Bronchial epithelial cell (primary cell): ENCODE measurements around the gene WFS1. TPM values are rescaled to one million over a fixed set of nuclear protein-coding genes. Genes with fewer than 3 reads are reported as not detected.

ENCODE experiments used
- DNase-seq: peaks from one replicate; pipeline ENCODE4 v3.0.0-alpha.2; 2010; ENCODE audit warnings: low read depth
- FAIRE-seq: peaks from 2 replicates; lab custom pipeline; 2011; peaks lifted over from hg19 to GRCh38; lab: Jason Lieb, UNC
- H3K27me3 ChIP-seq: 2 replicates; pipeline ENCODE4 v1.5.1; 2011; ENCODE audit warnings: low read length; ENCODE audit not compliant: control insufficient read depth, insufficient read depth
- H3K36me3 ChIP-seq: 2 replicates; pipeline ENCODE4 v1.5.1; 2011; ENCODE audit warnings: low read length; ENCODE audit not compliant: control insufficient read depth, insufficient read depth
- H3K4me3 ChIP-seq: 2 replicates; pipeline ENCODE4 v1.5.1; 2011; ENCODE audit warnings: mild to moderate bottlenecking, low read depth, low read length, control low read depth
- total RNA-seq: library from RNA; depleted of rRNA; stranded (reverse); fragments of >200 nt; gene quantifications from 2 replicates; pipeline ENCODE4 v1.2.1, GENCODE V29; 2014
- TF ChIP-seq, protein P1 (sequence below): IDR thresholded peaks from 2 replicates; pipeline ENCODE4 v1.5.1; 2011; ENCODE audit warnings: mild to moderate bottlenecking, moderate library complexity, low read length, control low read depth, inconsistent platforms; ENCODE audit not compliant: insufficient read depth, severe bottlenecking

The WFS1 gene
- total RNA-seq, 1 donor from 2014 or later: 7.9 TPM

DNA sequence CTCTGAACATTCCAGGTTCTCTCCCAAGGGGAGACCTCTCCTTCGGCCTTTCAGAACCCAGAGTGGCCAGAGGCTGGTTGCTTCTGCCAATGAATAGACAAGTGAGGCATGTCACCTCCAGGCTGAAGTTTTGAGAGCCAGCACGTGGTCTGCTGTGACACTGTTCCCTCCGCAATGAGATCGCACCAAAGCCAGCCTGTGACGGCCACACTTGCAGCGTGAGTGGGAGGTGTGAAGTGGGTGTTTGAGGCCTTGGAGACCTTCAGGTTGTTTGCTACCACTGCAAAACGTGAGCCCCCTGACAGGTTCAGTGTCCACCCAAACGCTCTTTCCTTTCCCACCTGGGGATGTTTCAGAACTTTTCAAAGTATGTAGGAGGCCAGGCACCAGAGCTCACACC, 81.0 kb downstream of the WFS1 start:
- no peak overlapping the region for H3K4me3 ChIP-seq
- no peaks in the 10 kb centered on the region for H3K27me3 ChIP-seq
- DNase-seq (no peak), FAIRE-seq (no peak)
- H3K36me3 ChIP-seq: no peaks in the 10 kb centered on the region
- TF ChIP-seq, protein P1, sequence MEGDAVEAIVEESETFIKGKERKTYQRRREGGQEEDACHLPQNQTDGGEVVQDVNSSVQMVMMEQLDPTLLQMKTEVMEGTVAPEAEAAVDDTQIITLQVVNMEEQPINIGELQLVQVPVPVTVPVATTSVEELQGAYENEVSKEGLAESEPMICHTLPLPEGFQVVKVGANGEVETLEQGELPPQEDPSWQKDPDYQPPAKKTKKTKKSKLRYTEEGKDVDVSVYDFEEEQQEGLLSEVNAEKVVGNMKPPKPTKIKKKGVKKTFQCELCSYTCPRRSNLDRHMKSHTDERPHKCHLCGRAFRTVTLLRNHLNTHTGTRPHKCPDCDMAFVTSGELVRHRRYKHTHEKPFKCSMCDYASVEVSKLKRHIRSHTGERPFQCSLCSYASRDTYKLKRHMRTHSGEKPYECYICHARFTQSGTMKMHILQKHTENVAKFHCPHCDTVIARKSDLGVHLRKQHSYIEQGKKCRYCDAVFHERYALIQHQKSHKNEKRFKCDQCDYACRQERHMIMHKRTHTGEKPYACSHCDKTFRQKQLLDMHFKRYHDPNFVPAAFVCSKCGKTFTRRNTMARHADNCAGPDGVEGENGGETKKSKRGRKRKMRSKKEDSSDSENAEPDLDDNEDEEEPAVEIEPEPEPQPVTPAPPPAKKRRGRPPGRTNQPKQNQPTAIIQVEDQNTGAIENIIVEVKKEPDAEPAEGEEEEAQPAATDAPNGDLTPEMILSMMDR: no peak

DNA sequence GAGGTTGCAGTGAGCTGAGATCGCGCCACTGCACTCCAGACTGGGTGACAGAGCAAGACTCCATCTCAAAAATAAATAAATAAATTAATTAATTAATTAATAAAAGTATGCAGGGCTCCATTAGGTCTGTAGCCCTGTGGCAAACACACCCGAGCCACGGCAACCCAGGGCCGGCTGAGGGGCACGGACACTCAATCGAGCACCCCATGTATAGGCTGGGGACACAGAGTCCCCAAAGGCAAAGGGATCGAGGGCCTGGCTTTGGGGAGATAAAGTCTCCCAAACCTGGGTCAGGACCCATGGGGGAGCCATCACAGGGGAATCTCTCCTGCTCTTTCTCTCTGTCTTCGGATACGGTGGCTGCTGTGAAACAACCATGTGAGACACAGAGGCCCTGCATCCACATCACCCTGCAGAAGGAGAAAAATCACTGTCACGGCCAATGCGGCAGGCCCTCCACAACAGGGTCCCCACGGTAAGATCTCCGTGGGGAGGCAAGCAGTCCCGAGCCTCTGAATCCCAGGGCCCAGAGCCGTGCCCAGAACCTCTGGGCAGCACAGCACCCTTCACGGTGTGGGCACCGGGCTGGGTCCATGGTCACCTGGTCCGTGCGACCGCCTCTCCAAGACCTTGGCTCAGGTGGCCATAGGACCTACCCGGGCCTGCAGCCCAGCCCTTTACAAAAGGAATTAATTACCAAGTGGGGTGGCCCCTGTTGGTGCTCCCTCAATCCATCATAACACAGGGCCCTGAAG, 81.8 kb downstream of the WFS1 start:
- Histone ChIP-seq H3K4me3 (no peak overlapping the region), H3K27me3 (no peaks in the 10 kb centered on the region), H3K36me3 (no peaks in the 10 kb centered on the region)
- no peak for FAIRE-seq
- DNase-seq: no peak
- TF ChIP-seq, protein P1: no peak

DNA sequence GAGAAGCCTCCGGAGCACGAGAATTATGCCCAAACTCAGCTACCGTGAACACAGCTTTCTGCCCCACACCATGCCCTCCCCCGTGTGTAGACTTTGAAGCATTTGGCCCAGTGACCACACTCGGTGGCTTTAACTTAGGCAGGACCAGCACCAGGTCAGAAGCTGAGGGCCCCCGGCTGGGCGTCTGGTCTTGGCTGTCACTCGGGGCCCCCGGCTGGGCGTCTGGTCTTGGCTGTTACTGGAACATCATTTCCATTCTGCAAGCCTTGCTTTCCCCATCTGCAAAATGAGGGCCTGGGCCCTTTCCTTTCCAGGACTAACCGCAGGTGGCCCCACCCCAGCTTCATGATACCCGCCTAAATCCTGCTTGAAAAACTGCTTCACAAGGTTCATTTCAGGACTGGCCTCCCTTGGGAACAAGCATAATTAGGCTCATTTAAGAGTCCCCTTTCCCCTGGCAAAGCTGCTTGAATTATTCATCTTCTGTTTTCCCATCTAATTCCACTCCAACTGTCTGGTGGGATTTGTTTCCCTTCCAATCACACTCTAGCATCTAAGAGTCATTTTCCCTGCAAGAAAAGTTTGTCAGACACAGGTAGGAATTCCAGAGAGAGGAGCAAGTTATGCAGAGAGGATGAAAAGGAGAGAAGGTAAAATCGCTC, 82.5 kb downstream of the WFS1 start:
- DNase-seq: no peak
- H3K4me3 ChIP-seq: no peak overlapping the region
- FAIRE-seq: no peak
- no peaks in the 10 kb centered on the region for H3K27me3 ChIP-seq
- no peaks in the 10 kb centered on the region for H3K36me3 ChIP-seq
- TF ChIP-seq, protein P1: no peak

Other genes starting within 250 kb of the WFS1 start
- not detected in 2 replicates for gene JAKMIP1, start 69.3 kb upstream of the WFS1 start, total RNA-seq
- gene PPP2R2C, start 202.8 kb downstream of the WFS1 start, total RNA-seq: 1.1 and 3.1 TPM in 2 replicates